Astrocyte of the hippocampus (primary cell): ENCODE data around the gene ZNF207.
"Not testable (repeated sequence)": the region's sequence is repeated elsewhere in the genome, so short reads cannot be mapped to it uniquely, and the experiment has no call there.

Experiments used
- DNase-seq: peaks from one replicate; pipeline ENCODE4 v3.0.0; 2011; ENCODE audit warnings: low read depth, low spot score

ZNF207 gene

DNA sequence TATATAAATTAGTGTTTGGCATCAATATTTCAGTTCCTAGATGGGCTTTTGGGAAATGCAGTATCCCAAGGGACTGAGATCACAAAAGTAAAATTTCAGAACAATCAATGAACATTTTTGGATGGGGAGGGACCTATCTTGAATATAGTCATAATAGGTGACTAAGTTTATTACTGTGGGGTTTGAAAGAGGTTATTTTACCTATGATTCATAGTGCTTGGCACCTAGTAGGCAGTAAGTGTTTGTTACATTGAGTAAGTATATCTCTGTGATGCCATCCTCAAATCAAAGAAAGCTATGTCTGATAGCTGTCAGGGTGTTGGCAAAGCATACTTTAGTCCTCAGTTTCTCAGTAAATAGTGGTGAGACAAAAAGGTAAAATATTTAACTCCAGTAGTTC is 36.9 kb downstream of the ZNF207 start:
- DNase-seq, result no peak

DNA sequence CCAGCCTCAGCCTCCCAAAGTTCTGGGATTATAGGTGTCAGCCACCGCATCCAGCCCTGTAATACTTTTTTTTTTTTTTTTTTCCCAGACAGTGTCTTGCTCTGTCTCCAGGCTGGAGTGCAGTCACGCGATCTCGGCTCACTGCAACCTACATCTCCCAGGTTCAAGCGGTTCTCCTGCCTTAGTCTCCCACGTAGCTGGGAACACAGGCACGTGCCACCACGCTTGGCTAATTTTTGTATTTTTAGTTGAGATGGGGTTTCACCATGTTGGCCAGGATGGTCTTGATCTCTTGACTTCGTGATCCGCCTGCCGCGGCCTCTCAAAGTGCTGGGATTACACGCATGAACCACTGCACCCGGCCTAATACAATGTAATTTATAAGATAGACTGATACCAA is 38.2 kb downstream of the ZNF207 start:
- DNase-seq, result not testable (repeated sequence)

DNA sequence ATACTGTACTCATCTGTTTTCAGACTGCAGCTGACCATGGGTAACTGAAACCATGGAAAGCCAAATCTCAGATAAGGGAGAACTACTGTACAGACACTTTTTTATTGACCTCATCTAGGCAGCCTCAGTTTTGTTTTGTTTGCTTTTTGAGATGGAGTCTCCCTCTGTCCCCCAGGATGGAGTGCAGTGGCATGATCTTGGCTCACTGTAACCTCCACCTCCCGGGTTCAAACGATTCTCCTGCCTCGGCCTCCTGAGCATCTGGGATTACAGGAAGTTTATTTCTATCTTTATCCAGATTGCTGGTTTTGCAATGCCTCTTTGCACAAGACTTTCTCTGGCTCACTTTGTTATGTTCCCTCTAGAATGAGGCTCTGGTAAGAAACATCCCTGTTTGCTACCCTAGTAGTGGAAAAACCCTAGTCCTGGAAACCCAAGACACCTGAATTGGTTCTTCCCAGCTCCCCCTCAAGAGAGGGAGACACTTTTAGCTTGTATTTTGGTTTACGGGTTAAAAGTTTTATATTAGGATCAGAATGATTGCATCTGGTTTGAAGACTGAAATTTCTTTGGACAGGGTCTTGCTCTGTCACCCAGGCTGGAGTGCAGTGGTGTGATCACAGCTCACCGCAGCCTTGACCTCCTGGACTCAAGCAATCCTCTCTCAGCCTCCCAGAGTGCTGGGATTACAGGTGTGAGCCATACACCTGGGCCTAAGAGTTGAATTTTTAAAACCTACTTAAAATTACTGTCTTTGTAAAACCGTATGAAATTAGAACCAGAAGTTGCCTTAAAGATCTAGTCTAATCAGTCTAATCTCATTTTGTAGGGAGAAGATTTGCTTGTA is 38.9 kb downstream of the ZNF207 start:
- no peak for DNase-seq

DNA sequence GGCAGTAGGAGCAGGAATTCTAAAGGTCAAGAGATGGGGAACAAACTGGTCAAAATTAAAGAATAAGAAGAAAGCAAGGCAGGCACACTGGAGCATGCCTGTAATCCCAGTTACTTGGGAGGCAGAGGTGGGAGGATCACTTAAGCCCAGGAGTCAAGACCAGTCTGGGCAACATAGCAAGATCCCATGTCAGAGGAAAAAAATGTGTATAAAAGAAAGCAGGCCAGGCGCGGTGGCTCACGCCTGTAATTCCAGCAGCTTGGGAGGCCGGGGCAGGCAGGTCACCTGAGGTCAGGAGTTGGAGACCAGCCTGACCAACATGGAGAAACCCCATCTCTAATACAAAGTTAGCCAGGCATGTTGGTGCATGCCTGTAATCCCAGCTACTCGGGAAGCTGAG is 43.9 kb downstream of the ZNF207 start:
- no peak for DNase-seq

DNA sequence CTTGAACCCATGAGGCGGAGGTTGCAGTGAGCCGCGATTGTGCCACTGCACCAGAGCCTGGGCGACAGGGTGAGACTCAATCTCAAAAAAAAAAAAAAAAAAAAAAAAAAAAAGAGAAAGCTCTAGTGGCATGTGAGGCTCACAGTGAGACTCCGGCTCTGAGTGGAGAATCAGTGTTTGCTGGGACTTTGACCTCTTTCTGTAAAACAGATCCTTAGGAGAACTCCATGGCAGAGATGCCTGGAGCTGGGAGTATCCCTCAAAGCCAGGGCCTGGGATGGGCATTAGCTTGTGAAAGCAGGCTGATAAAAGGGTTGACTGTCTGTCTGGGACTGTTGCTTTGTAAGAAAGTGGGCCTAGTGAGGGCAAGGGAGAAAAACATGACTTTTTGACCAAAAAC is 46.4 kb downstream of the ZNF207 start:
- DNase-seq, result no peak

DNA sequence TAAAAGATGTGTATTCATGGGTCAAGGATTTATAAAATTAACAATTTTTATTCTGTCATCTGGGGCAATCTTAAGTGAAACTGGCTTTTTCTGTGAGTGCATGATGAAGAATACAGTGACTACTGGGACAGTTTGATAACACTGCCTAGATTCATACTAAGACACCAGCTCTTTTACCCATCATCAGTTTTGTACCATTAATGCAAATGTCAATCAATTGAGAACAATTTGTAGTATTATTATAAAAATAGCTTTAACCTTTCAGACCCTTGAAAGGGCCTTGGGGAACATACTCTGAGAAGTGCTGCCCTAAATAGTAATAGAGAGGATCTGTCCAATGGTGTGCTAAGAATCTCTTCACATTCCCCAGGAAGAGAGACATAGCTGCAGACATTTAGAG is 49.0 kb downstream of the ZNF207 start:
- DNase-seq, result no peak

DNA sequence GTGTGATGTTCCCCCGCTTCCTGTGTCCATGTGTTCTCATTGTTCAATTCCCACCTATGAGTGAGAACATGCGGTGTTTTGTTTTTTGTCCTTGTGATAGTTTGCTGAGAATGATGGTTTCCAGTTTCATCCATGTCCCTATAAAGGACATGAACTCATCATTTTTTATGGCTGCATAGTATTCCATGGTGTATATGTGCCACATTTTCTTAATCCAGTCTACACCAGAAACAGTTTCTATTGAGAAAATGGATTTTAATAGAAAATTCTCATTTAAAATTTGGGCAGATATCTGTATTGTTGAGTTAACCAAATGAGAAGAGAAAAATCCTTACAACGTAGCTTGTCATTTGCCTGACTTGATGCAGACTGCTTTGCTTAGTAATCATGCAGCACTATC is 60.1 kb downstream of the ZNF207 start:
- not testable (repeated sequence) for DNase-seq

DNA sequence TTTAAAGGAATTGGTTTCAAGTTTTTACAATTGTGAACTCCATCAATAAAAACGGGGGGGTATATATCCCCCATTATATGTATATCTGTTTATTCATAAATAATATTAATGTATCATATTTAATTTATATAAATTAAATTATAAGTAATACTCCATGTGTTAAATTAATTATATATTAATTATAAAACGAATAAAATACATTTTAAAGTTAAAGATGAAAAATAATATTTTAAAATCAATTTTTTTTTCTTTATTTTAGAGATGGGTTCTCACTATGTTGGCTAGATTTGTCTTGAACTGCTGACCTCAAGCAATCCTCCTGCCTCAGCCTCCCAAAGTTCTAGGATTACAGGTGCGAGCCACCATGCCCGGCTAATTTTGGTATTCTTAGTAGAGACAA is 76.9 kb downstream of the ZNF207 start:
- no peak for DNase-seq

DNA sequence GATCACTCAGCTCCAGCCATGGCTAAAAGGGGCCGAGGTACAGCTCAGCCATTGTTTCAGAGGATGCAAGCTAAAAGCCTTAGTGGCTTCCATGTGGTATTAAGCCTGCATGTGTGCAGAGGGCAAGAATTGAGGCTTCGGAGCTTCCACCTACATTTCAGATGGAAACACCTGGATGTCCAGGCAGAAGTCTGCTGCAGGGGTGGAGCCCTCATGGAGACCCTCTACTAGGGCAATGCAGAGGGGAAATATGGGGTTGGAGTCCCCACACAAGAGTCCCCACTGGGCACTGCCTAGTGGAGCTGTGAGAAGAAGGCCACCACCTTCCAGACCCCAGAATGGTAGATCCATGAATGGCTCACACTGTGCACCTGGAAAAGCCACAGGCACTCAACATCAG is 79.6 kb downstream of the ZNF207 start:
- no peak for DNase-seq
